Measurements from ENCODE around the gene SNORC. TPM values are rescaled to one million over a fixed set of nuclear protein-coding genes. Genes with fewer than 3 reads are reported as not detected.
"Not testable (repeated sequence)": the region's sequence is repeated elsewhere in the genome, so short reads cannot be mapped to it uniquely, and the experiment has no call there.

Gene SNORC
- 1.3 TPM for total RNA-seq
- long read RNA-seq, partial matches to known transcripts = 0 of 6 reads
- long read RNA-seq, other reads (novel, unspliced or antisense) = 6 of 6 reads

DNA sequence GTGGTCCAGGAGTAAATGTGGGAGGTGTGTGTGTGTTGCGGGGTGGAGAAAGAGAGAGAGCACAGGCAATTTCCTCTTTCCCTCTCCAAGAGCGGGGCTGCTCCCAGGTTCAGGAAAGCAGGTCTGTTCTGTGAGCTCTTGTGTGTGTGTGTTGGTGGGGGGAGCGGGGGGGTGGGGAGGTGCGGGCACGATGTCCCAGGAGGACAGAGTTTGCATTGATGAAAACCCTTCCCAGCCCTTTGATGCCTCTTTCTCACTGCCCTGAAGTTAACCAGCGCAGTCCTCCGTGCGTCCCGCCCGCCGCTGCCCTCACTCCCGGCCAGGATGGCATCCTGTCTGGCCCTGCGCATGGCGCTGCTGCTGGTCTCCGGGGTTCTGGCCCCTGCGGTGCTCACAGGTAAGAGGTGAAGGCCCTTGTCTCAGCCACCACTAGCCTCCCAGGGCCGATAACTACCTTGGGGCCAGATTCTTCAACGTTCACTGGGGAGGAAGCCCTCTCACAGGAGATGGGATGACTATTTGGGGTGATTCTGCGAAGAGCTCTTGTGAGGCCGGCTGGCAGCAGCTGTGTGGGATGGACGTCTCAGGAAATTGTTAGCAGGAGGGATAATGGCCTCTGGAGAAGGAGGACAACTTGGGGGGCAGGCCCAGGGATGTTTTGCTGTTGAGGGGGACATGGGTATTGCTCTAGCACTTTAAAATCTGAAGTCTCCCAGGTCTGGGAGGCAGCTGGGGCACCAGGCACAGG lies at the start of gene SNORC:
Gene SNORC, plus strand, starts transcription at position 247 of the 748 bp plus-strand sequence. Its CDS starts 78 bp downstream, at position 325.
- intact Hi-C loops (cut with micrococcal nuclease) = no loop called here
- DNase-seq = no peak
- ATAC-seq = no peak

DNA sequence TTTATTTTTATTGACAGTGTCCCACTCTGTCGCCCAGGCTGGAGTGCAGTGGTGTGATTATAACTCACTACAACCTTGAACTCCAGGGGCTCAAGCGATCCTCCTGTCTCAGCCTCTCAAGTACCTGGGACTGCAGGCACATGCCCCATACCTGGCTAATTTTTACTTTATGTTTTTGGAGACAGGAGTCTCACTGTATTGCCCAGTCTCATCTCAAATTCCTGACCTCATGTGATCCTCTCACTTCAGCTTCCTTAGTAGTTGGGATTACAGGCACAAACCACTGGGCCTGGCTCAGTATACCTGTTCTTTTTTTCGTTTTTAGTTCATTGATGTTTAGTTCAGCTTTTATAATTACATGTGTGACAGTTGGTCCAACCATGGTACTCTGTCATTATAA lies 40.1 kb upstream of the SNORC start:
- DNase-seq = no peak
- intact Hi-C loops (cut with micrococcal nuclease) = no loop called here
- no peak for ATAC-seq

GRCh38 chr2:232831496-232831895 lies 38.6 kb upstream of the SNORC start:
- intact Hi-C loops (cut with micrococcal nuclease) = no loop called here
- DNase-seq = no peak
- ATAC-seq = no peak

DNA sequence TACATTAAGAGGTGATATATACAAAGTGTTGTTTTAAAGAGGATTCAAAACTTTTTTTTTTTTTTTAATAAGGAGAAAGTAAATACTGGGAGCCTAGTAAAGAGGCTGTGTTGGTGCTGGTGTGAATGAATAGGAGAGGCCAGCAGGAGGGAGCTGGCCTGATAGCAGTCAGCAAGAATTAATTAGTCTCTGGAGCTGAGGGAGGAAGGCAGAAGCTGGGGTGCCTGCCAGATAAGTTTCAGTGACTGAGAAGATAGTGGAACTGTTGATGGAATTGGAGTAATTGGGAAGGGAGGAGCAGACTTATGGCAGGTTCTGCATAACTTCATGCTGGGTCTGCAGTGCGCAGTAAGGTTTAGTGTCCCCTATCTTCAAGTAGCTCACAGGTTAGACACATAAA lies 36.2 kb upstream of the SNORC start:
- intact Hi-C loops (cut with micrococcal nuclease) = no loop called here
- ATAC-seq (peak; percentile 76), DNase-seq (no peak)

- peak; percentile 41 for DNase-seq
- intact Hi-C loops (cut with micrococcal nuclease) = no loop called here
- ATAC-seq = peak; percentile 75
Measured at GRCh38 chr2:232835687-232836208, 34.3 kb upstream of the SNORC start.

GRCh38 chr2:232836934-232837333 lies 33.1 kb upstream of the SNORC start:
- ATAC-seq = no peak
- intact Hi-C loops (cut with micrococcal nuclease) = no loop called here
- DNase-seq = no peak

DNA sequence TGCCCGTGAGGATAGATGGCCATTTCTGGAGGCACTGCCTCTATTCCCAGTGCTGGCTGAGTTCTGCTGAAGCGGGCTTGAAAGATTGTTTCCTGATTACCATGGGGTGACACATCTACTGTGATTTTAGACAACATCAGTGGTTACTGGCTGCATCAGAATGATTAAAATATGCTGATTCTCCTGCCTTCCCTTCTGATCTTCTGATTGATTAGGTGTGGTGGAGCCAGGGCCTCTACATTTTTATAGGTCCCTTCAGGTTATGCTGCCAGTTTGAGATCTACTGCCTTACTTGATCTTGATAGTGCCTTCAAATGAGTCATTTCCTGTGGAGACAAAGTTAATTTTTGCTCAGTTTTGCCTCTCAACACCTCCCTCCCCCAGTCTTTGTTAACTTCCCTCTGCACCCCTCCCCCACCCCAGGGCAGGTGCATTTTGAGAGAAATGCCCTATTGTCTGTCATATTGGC lies 31.6 kb upstream of the SNORC start:
- ATAC-seq (no peak), DNase-seq (no peak)
- intact Hi-C loops (cut with micrococcal nuclease) = no loop called here

DNA sequence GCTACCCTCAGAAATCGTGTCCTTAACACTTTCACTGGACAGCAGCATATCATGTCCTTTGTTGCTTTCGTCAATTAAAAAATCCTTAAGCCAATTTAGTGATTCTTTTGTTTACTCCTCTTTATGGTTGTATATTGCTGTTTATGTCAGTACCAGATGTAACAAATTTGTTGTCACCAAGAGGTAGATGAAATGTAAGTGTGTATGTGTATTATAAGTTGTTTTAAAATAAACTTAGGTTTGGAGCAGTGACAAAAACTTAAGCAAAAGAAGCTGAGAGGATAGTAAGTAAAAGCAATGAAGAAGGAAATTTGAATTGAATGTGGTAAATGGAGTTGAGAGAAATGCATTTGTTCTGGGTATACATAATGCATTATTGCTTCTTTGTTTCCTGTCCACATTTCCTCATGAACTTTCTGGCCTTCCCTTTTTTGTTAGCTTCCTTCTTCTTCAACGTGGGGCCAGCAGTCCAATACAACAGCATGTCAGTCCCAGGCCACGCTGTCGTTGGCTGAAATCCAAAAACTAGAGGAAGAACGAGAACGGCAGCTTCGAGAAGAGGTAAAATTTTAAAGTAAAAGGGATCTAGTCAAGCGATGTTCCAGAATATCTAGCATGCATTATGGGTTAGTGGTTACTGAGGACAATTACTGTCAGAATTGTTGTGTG lies 30.5 kb upstream of the SNORC start:
- ATAC-seq (peak; percentile 34), DNase-seq (peak; percentile 31)
- intact Hi-C loops (cut with micrococcal nuclease) = loop anchor here (10.0 kb wide), 1 partner anchor 415 kb away; the partner anchor contains the start of gene ATG16L1

GRCh38 chr2:232842689-232843088 lies 27.4 kb upstream of the SNORC start:
- DNase-seq (no peak), ATAC-seq (peak; percentile 33)
- intact Hi-C loops (cut with micrococcal nuclease) = loop anchor here (10.0 kb wide), 1 partner anchor 412 kb away; the partner anchor contains the start of gene ATG16L1

GRCh38 chr2:232843834-232844233 lies 26.2 kb upstream of the SNORC start:
- intact Hi-C loops (cut with micrococcal nuclease) = loop anchor here (10.0 kb wide), 1 partner anchor 411 kb away; the partner anchor contains the start of gene ATG16L1
- DNase-seq = peak; percentile 49
- peak; percentile 66 for ATAC-seq

- intact Hi-C loops (cut with micrococcal nuclease) = loop anchor here (10.0 kb wide), 1 partner anchor 409 kb away; the partner anchor contains the start of gene ATG16L1
- DNase-seq (no peak), ATAC-seq (no peak)
Measured at GRCh38 chr2:232846055-232846454, 24.0 kb upstream of the SNORC start.

DNA sequence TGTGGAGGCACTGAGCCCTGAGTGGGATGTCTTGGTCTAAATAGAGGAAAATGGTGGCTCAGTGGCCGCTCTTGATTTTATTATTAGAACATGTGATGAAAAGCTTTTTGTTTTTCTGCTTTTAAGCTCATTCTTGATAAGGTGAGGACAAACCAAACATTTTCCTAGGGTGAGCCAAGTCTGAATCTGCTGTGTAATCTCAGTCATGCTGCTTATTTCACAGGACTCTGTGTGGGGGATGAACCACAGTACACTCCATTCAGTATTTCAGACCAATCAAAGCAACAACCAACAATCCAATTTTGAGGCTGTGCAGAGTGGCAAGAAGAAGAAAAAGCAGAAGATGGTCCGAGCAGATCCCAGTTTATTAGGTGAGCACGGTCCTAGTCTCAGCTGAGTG lies 20.0 kb upstream of the SNORC start:
- intact Hi-C loops (cut with micrococcal nuclease) = no loop called here
- DNase-seq = no peak

DNA sequence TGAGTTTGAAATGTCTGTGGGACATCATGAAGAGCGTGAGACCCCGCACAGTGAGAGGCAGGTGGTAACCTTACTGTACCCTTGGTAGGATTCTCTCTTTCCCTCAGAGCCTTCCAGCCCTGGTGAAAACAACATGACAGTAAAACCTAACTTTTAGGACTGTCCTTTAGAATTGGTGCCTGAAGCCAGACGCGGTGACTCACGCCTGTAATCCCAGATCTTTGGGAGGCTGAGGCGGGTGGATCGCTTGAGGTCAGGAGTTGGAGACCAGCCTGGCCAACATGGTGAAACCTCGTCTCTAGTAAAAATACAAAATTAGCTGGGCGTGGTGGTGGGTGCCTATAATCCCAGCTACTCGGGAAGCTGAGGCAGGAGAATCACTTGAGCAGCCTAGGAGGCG lies 18.0 kb upstream of the SNORC start:
- ATAC-seq; intact Hi-C loops (cut with micrococcal nuclease); DNase-seq: not testable (repeated sequence)

More for the DNA sequence above, 20.0 kb upstream of the SNORC start:
- no peak for ATAC-seq

GRCh38 chr2:232852676-232853075 lies 17.4 kb upstream of the SNORC start:
- DNase-seq (no peak), ATAC-seq (no peak)
- intact Hi-C loops (cut with micrococcal nuclease) = no loop called here

GRCh38 chr2:232854082-232854481 lies 16.0 kb upstream of the SNORC start:
- DNase-seq (no peak), ATAC-seq (no peak)
- intact Hi-C loops (cut with micrococcal nuclease) = no loop called here

- intact Hi-C loops (cut with micrococcal nuclease) = no loop called here
- no peak for DNase-seq
- no peak for ATAC-seq
Measured at GRCh38 chr2:232857158-232857563, 12.9 kb upstream of the SNORC start.

GRCh38 chr2:232859385-232859916 lies 10.6 kb upstream of the SNORC start:
- intact Hi-C loops (cut with micrococcal nuclease) = no loop called here
- no peak for ATAC-seq
- DNase-seq = no peak

DNA sequence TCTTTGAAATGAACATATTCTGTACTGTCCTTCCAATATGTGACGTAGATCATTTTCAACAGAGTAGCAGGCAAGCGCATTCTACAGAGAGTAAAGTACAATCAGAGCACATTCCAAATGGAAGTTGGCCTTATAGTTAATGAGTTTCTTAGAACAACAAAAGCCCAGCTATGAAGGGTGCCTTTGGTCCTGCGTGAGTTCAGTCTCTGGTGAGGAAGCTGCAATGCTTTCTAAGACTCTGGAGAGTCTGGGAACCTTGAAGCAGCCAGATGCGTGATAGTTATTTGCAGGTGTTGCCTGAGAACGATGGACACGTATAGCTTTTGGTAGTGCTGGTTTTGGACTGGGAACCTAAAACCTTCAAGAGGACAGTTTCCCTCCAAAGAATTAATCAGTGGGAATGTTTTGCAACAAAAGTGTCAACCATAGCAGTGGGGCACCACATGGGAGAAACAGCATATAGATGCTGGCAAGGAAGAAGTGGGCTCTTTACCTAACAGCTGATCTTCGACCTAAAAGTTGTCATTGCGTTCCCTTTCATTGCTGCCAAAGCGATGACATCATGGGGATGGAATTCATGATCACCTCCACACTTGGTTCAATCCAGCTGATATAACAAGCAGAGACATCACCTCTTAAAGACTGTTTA lies 9.3 kb upstream of the SNORC start:
- DNase-seq (no peak), ATAC-seq (no peak)
- intact Hi-C loops (cut with micrococcal nuclease) = no loop called here

GRCh38 chr2:232861353-232861752 lies 8.7 kb upstream of the SNORC start:
- intact Hi-C loops (cut with micrococcal nuclease) = no loop called here
- DNase-seq = no peak
- ATAC-seq = no peak

Data from left ventricle myocardium superior (tissue), 1 donor.